Measurements from ENCODE around the gene DRC3. TPM values are rescaled to one million over a fixed set of nuclear protein-coding genes. Genes with fewer than 3 reads are reported as not detected.
A peak's percentile ranks its signal among the peaks of the same experiment; 100 is the strongest.

The DRC3 gene
- total RNA-seq, 1 donor from 2014 or later = 0.43 TPM

DNA sequence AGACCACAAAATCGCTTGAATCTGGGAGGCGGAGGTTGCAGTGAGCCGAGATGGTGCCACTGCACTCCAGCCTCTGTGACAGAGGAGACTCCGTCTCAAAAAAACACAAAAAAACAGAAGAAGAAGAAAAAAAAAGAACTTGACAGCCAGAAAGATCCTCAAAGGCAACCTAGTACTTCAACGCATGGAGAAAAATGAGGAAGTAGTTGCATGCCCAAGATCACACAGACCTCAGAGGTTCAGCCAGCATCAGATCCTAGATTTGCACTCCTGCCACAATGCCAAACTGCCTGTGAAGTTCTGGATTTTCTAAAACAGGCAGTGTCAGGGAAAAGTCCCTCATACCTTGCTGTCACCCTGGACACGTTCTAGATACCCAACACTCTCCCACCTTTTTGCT, 64.8 kb downstream of the DRC3 start:
- H3K27me3 ChIP-seq (ENCODE audit: insufficient read depth, low read length) = no peaks in the 10 kb centered on the region
- H3K4me2 ChIP-seq (ENCODE audit: low read length) = peak overlapping the region; percentile 93
- H3K36me3 ChIP-seq (ENCODE audit: insufficient read depth, low read length) = no peaks in the 10 kb centered on the region
- no peaks in the 10 kb centered on the region for H3K9me3 ChIP-seq (ENCODE audit: insufficient read depth, low read depth, low read length)
- peaks cover 2% of the 10 kb centered on the region for H3K36me3 Mint-ChIP-seq (ENCODE audit: low read depth, unreplicated experiment)
- H3K27ac ChIP-seq (ENCODE audit: low read depth, low read length) = no peak overlapping the region
- no peak overlapping the region for H3K4me3 ChIP-seq (ENCODE audit: insufficient read depth, low read depth, low read length)
- FAIRE-seq (no peak), DNase-seq (ENCODE audit: low read depth) (no peak)
- H3K4me1 ChIP-seq (ENCODE audit: insufficient read depth, low read length) = peaks cover 15% of the 10 kb centered on the region
- H3K4me3 Mint-ChIP-seq (ENCODE audit: unreplicated experiment) = peak overlapping the region; percentile 96
- H3K4me1 Mint-ChIP-seq (ENCODE audit: low read depth, unreplicated experiment) = peaks cover 23% of the 10 kb centered on the region
- H3K27me3 Mint-ChIP-seq (ENCODE audit: low read depth, unreplicated experiment) = no peaks in the 10 kb centered on the region
- H2AFZ ChIP-seq (ENCODE audit: low read depth, low read length) = no peak overlapping the region
- peaks cover 33% of the 10 kb centered on the region for H3K79me2 ChIP-seq (ENCODE audit: insufficient read depth, low read length)
- no peaks in the 10 kb centered on the region for H3K9me3 Mint-ChIP-seq (ENCODE audit: unreplicated experiment)
- H3K9ac ChIP-seq (ENCODE audit: low read length) = no peak overlapping the region
- peaks cover 23% of the 10 kb centered on the region for H4K20me1 ChIP-seq (ENCODE audit: insufficient read depth, low read length)
- no peak overlapping the region for H3K27ac Mint-ChIP-seq (ENCODE audit: unreplicated experiment)
- TF ChIP-seq EZH2 (IDR thresholded peaks at IDR 0.05; ENCODE audit: insufficient read depth, low read length) = no peak
- TF ChIP-seq, protein P1, sequence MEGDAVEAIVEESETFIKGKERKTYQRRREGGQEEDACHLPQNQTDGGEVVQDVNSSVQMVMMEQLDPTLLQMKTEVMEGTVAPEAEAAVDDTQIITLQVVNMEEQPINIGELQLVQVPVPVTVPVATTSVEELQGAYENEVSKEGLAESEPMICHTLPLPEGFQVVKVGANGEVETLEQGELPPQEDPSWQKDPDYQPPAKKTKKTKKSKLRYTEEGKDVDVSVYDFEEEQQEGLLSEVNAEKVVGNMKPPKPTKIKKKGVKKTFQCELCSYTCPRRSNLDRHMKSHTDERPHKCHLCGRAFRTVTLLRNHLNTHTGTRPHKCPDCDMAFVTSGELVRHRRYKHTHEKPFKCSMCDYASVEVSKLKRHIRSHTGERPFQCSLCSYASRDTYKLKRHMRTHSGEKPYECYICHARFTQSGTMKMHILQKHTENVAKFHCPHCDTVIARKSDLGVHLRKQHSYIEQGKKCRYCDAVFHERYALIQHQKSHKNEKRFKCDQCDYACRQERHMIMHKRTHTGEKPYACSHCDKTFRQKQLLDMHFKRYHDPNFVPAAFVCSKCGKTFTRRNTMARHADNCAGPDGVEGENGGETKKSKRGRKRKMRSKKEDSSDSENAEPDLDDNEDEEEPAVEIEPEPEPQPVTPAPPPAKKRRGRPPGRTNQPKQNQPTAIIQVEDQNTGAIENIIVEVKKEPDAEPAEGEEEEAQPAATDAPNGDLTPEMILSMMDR (IDR thresholded peaks at IDR 0.05; ENCODE audit: insufficient read depth, low read depth, low read length) = no peak

DNA sequence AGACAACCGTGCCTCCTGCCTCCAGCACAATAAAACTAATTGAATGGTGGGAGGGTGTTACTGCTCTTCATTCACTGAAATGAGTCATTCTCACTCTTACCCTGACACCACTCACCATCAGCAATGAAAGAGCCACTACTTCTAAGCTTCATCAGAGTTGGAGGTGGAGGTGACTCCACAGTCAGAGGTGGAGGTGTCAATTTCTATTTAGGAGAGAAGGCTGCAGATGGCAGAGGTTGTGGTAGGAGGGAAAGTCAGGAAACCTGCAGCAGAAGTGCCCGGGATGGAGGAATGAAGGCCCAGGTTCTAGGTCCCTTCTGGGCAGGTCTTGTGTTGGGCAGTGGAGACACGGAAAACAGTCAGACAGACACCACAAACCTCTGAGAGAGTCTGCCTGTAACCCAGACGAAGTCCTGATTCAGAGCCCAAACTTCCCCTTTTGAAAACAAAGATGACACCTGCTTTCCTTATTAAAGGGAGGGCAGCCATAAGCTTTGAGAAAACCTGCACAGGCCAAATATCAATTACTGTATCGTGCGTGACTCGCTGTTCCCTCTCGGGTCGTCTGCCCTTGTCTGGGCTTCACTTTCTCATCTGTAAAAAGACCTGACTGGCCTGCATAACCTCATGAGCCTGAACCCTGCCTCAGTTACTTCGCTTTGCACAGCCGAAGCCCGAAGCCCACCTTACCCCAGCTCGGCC, 65.6 kb downstream of the DRC3 start:
- Mint-ChIP-seq H3K36me3 (ENCODE audit: low read depth, unreplicated experiment) (peaks cover 2% of the 10 kb centered on the region), H3K27me3 (ENCODE audit: low read depth, unreplicated experiment) (no peaks in the 10 kb centered on the region), H3K27ac (ENCODE audit: unreplicated experiment) (peak overlapping the region; percentile 41), H3K9me3 (ENCODE audit: unreplicated experiment) (no peaks in the 10 kb centered on the region), H3K4me1 (ENCODE audit: low read depth, unreplicated experiment) (peaks cover 22% of the 10 kb centered on the region), H3K4me3 (ENCODE audit: unreplicated experiment) (peak overlapping the region; percentile 96)
- Histone ChIP-seq H3K9ac (ENCODE audit: low read length) (peak overlapping the region; percentile 84), H3K9me3 (ENCODE audit: insufficient read depth, low read depth, low read length) (no peaks in the 10 kb centered on the region), H3K79me2 (ENCODE audit: insufficient read depth, low read length) (peaks cover 29% of the 10 kb centered on the region), H2AFZ (ENCODE audit: low read depth, low read length) (peak overlapping the region; percentile 94), H3K4me1 (ENCODE audit: insufficient read depth, low read length) (peaks cover 15% of the 10 kb centered on the region), H3K27me3 (ENCODE audit: insufficient read depth, low read length) (no peaks in the 10 kb centered on the region), H3K36me3 (ENCODE audit: insufficient read depth, low read length) (no peaks in the 10 kb centered on the region), H4K20me1 (ENCODE audit: insufficient read depth, low read length) (peaks cover 29% of the 10 kb centered on the region), H3K4me2 (ENCODE audit: low read length) (peak overlapping the region; percentile 93), H3K4me3 (ENCODE audit: insufficient read depth, low read depth, low read length) (peak overlapping the region; percentile 95), H3K27ac (ENCODE audit: low read depth, low read length) (peak overlapping the region; percentile 77)
- FAIRE-seq = no peak
- TF ChIP-seq, protein P1 (IDR thresholded peaks at IDR 0.05; ENCODE audit: insufficient read depth, low read depth, low read length) = no peak
- TF ChIP-seq EZH2 (IDR thresholded peaks at IDR 0.05; ENCODE audit: insufficient read depth, low read length) = no peak
- peak; percentile 8 for DNase-seq (ENCODE audit: low read depth)
